Measurements from ENCODE around the gene PEPD.

PEPD gene

GRCh38 chr19:33363476-33363875 lies 158.1 kb downstream of the PEPD start:
- no peak for DNase-seq

DNA sequence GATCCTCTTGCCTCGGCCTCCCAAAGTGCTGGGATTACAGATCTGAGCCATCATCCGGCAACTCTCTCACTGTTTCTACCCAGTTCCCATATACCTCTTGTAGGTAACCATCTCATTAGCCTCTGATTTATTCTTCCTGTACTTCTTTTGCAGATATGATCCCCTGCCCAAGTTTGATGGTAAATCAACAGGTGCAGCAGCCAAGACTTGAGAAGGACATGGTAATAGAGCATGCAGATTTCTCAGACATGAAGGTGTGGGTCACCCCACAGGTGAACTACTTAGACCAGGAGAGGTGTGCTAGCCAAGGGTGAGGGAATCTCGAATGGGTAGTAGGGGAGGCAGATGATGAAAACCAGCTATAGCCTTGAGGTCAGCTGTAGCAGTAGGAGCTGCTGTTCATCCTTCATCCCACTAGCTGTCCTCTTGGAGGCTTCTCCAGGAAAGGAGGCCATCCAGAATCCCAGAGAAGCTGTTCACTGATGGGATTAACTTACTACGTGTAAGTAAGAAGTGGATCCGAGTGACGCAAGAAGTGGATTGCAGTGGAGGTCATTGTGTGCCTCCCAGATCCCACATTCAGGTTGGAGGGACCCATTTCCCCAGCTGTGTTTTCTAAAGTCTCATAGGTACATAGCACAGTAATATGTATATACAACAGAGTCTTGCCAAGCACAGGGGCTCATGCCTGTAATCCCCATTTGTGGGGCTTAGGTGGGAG lies 158.9 kb downstream of the PEPD start:
- Mint-ChIP-seq H3K27ac (no peak overlapping the region), H3K4me3 (no peak overlapping the region), H3K36me3 (ENCODE audit: insufficient read depth) (no peaks in the 10 kb centered on the region), H3K27me3 (peaks cover 37 to 43% of the 10 kb centered on the region in 2 donors), H3K9me3 (no peaks in the 10 kb centered on the region), H3K4me1 (ENCODE audit: low read depth in 2 of 2) (no peaks in the 10 kb centered on the region)
- DNase-seq (no peak), ATAC-seq (replicated peaks) (no peak)

More at GRCh38 chr19:33363476-33363875, 158.1 kb downstream of the PEPD start:
- peaks cover 31 to 43% of the 10 kb centered on the region in 2 donors for H3K27me3 Mint-ChIP-seq
- no peak overlapping the region for H3K4me3 Mint-ChIP-seq
- ATAC-seq (replicated peaks) = no peak
- H3K9me3 Mint-ChIP-seq = no peaks in the 10 kb centered on the region
- H3K36me3 Mint-ChIP-seq (ENCODE audit: insufficient read depth) = no peaks in the 10 kb centered on the region
- H3K27ac Mint-ChIP-seq = no peak overlapping the region
- no peaks in the 10 kb centered on the region for H3K4me1 Mint-ChIP-seq (ENCODE audit: low read depth in 2 of 2)

GRCh38 chr19:33359581-33359980 lies 162.0 kb downstream of the PEPD start:
- no peak overlapping the region for H3K27ac Mint-ChIP-seq
- H3K27me3 Mint-ChIP-seq = peaks cover 35 to 51% of the 10 kb centered on the region in 2 donors
- ATAC-seq (replicated peaks) (no peak), DNase-seq (no peak)
- H3K4me1 Mint-ChIP-seq (ENCODE audit: low read depth in 2 of 2) = no peaks in the 10 kb centered on the region
- H3K36me3 Mint-ChIP-seq (ENCODE audit: insufficient read depth) = no peaks in the 10 kb centered on the region
- peaks cover 4 to 8% of the 10 kb centered on the region in 2 donors for H3K9me3 Mint-ChIP-seq
- no peak overlapping the region for H3K4me3 Mint-ChIP-seq

GRCh38 chr19:33358408-33358807 lies 163.2 kb downstream of the PEPD start:
- H3K9me3 Mint-ChIP-seq = peaks cover 4 to 8% of the 10 kb centered on the region in 2 donors
- DNase-seq (no peak), ATAC-seq (replicated peaks) (no peak)
- H3K36me3 Mint-ChIP-seq (ENCODE audit: insufficient read depth) = no peaks in the 10 kb centered on the region
- no peaks in the 10 kb centered on the region for H3K4me1 Mint-ChIP-seq (ENCODE audit: low read depth in 2 of 2)
- peaks cover 24 to 45% of the 10 kb centered on the region in 2 donors for H3K27me3 Mint-ChIP-seq
- H3K4me3 Mint-ChIP-seq = no peak overlapping the region
- H3K27ac Mint-ChIP-seq = no peak overlapping the region

DNA sequence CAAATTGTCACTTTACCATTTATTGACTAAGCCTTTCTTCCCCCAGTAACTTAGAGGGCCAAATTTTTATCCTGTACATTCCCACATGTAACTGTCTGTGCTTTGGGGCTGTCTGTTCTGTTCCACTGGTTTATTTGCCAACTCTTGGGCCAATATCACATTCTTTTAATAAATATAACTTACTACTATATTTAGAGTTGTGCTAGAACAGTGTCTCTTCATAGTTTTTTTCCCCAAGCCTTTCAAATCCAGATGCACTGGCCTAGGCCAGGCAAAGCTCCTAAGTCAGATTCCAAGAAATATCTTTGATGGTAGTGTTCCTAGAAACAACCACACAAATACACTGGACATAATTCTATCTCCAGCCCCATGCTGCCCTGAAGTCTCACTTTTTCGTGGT lies 164.0 kb downstream of the PEPD start:
- H3K4me1 Mint-ChIP-seq (ENCODE audit: low read depth in 2 of 2) = no peaks in the 10 kb centered on the region
- no peak overlapping the region for H3K27ac Mint-ChIP-seq
- ATAC-seq (replicated peaks) = no peak
- peaks cover 24 to 42% of the 10 kb centered on the region in 2 donors for H3K27me3 Mint-ChIP-seq
- no peaks in the 10 kb centered on the region for H3K36me3 Mint-ChIP-seq (ENCODE audit: insufficient read depth)
- no peak overlapping the region for H3K4me3 Mint-ChIP-seq
- DNase-seq = no peak
- H3K9me3 Mint-ChIP-seq = peaks cover 4 to 8% of the 10 kb centered on the region in 2 donors

GRCh38 chr19:33355535-33355934 lies 166.1 kb downstream of the PEPD start:
- H3K27ac Mint-ChIP-seq = no peak overlapping the region
- H3K4me1 Mint-ChIP-seq (ENCODE audit: low read depth in 2 of 2) = no peaks in the 10 kb centered on the region
- DNase-seq (no peak), ATAC-seq (replicated peaks) (no peak)
- peaks cover 32 to 37% of the 10 kb centered on the region in 2 donors for H3K27me3 Mint-ChIP-seq
- H3K36me3 Mint-ChIP-seq (ENCODE audit: insufficient read depth) = no peaks in the 10 kb centered on the region
- H3K9me3 Mint-ChIP-seq = peaks cover 4 to 8% of the 10 kb centered on the region in 2 donors
- H3K4me3 Mint-ChIP-seq = no peak overlapping the region

- peaks cover under 1 to 3% of the 10 kb centered on the region in 2 donors for H3K9me3 Mint-ChIP-seq
- no peaks in the 10 kb centered on the region for H3K4me1 Mint-ChIP-seq (ENCODE audit: low read depth in 2 of 2)
- DNase-seq (no peak), ATAC-seq (replicated peaks) (no peak)
- no peaks in the 10 kb centered on the region for H3K36me3 Mint-ChIP-seq (ENCODE audit: insufficient read depth)
- H3K4me3 Mint-ChIP-seq = no peak overlapping the region
- no peak overlapping the region for H3K27ac Mint-ChIP-seq
- peaks cover 44 to 65% of the 10 kb centered on the region in 2 donors for H3K27me3 Mint-ChIP-seq
Observed at GRCh38 chr19:33350538-33351309, 170.9 kb downstream of the PEPD start.

DNA sequence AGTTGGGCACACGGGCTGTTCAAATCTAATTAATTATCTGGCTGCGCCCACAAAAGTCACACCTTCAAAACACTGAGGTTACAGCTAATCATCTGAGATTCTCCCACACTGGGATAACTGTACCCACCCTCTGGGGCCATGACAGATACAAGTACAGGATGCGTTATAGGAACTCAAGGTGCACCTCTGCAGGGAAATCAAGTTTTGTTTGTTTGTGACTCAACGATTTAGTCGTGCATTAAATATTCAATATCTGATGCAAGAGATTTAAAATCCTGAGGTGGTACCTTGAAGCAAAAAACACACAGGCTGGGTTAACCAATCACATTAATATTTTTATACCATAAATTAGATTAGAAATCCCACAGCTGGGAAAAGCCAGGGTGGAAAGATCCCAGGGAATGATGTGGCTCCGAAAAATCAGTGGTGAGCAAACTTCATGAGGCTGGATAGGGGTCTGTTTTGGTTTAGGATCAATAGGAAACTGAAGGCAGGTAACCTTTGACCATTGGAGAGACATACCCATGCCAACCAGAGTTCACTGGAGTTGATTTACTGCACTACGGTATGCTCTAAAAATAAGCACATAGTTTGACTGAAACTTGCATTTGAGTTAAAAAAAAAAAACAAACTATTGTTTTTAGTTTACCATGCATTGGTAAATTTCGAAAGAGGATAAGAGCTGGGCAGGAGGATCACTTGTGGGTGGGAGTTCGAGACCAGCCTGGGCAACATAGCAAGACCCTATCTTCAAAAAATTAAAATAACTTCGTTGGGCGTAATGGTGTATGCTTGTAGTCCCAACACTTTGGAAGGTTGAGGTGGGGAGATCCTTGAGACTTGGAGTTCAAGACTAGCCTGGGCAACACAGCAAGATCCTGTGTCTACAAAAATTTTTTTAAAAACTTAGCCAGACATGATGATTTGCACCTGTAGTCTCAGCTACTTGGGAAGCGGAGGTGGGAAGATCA lies 172.0 kb downstream of the PEPD start:
- no peak for DNase-seq
- Mint-ChIP-seq H3K27ac (no peak overlapping the region), H3K9me3 (no peaks in the 10 kb centered on the region), H3K27me3 (peaks cover 51 to 65% of the 10 kb centered on the region in 2 donors), H3K4me1 (ENCODE audit: low read depth in 2 of 2) (no peaks in the 10 kb centered on the region), H3K4me3 (no peak overlapping the region), H3K36me3 (ENCODE audit: insufficient read depth) (no peaks in the 10 kb centered on the region)
- ATAC-seq (replicated peaks) = no peak

GRCh38 chr19:33348301-33349010 lies 173.1 kb downstream of the PEPD start:
- Mint-ChIP-seq H3K9me3 (no peaks in the 10 kb centered on the region), H3K4me3 (no peak overlapping the region), H3K27me3 (peaks cover 57 to 71% of the 10 kb centered on the region in 2 donors), H3K36me3 (ENCODE audit: insufficient read depth) (no peaks in the 10 kb centered on the region), H3K27ac (no peak overlapping the region), H3K4me1 (ENCODE audit: low read depth in 2 of 2) (no peaks in the 10 kb centered on the region)
- DNase-seq (no peak), ATAC-seq (replicated peaks) (no peak)

DNA sequence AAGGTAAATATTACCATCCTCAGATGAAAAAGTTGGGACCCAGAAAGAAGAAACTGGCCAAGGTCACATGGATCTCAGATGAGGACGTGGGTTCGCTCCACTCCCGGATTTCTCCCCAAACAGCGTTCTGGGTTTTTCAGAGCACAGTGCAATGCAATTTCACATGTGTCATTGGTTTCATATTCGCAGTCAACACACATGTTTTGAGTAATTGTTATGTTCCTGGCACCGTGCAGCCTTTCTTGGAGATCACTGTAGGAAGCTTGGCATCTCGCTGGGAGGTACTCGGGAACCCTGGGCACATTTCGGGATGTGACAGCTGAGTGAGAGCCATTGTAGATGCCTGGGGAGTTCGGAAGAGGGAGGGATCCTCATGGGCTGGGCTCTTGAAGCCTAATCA lies 174.3 kb downstream of the PEPD start:
- H3K4me3 Mint-ChIP-seq = no peak overlapping the region
- no peak overlapping the region for H3K27ac Mint-ChIP-seq
- H3K36me3 Mint-ChIP-seq (ENCODE audit: insufficient read depth) = no peaks in the 10 kb centered on the region
- H3K27me3 Mint-ChIP-seq = peaks cover 66 to 82% of the 10 kb centered on the region in 2 donors
- H3K9me3 Mint-ChIP-seq = no peaks in the 10 kb centered on the region
- no peaks in the 10 kb centered on the region for H3K4me1 Mint-ChIP-seq (ENCODE audit: low read depth in 2 of 2)
- DNase-seq = no peak
- no peak for ATAC-seq (replicated peaks)

GRCh38 chr19:33346665-33347064 lies 174.9 kb downstream of the PEPD start:
- H3K27ac Mint-ChIP-seq = no peak overlapping the region
- no peaks in the 10 kb centered on the region for H3K9me3 Mint-ChIP-seq
- no peak for DNase-seq
- no peaks in the 10 kb centered on the region for H3K36me3 Mint-ChIP-seq (ENCODE audit: insufficient read depth)
- no peaks in the 10 kb centered on the region for H3K4me1 Mint-ChIP-seq (ENCODE audit: low read depth in 2 of 2)
- ATAC-seq (replicated peaks) = no peak
- no peak overlapping the region for H3K4me3 Mint-ChIP-seq
- peaks cover 68 to 88% of the 10 kb centered on the region in 2 donors for H3K27me3 Mint-ChIP-seq

GRCh38 chr19:33345163-33345562 lies 176.4 kb downstream of the PEPD start:
- no peaks in the 10 kb centered on the region for H3K4me1 Mint-ChIP-seq (ENCODE audit: low read depth in 2 of 2)
- ATAC-seq (replicated peaks) (no peak), DNase-seq (no peak)
- no peak overlapping the region for H3K27ac Mint-ChIP-seq
- no peak overlapping the region for H3K4me3 Mint-ChIP-seq
- no peaks in the 10 kb centered on the region for H3K36me3 Mint-ChIP-seq (ENCODE audit: insufficient read depth)
- H3K27me3 Mint-ChIP-seq = peaks cover 70 to 86% of the 10 kb centered on the region in 2 donors
- no peaks in the 10 kb centered on the region for H3K9me3 Mint-ChIP-seq

- Mint-ChIP-seq H3K36me3 (ENCODE audit: insufficient read depth) (no peaks in the 10 kb centered on the region), H3K4me3 (no peak overlapping the region), H3K4me1 (ENCODE audit: low read depth in 2 of 2) (no peaks in the 10 kb centered on the region), H3K9me3 (no peaks in the 10 kb centered on the region), H3K27ac (no peak overlapping the region), H3K27me3 (peaks cover 68 to 80% of the 10 kb centered on the region in 2 donors)
- no peak for DNase-seq
- ATAC-seq (replicated peaks) = no peak
Observed at GRCh38 chr19:33344573-33344925, 177.0 kb downstream of the PEPD start.
